Neural cell (in vitro differentiated cells): ENCODE results near the gene GRIN1. TPM values are rescaled to one million over a fixed set of nuclear protein-coding genes. Genes with fewer than 3 reads are reported as not detected.
A peak's percentile ranks its signal among the peaks of the same experiment; 100 is the strongest.

Experiments used
- H2AFZ ChIP-seq: fragments of 200-600, 300-800 bp; sonication (generic), shearing (Covaris generic); 2 replicates; pipeline ENCODE4 v1.6.0; 2014; ENCODE audit warnings: low read depth, mild to moderate bottlenecking, antibody characterized with exemption, low read length, moderate library complexity
- H3F3A ChIP-seq: fragments of 200-600 bp; shearing (Covaris generic); 2 replicates; pipeline ENCODE4 v1.6.1; 2016; ENCODE audit warnings: mild to moderate bottlenecking, moderate library complexity, mixed read lengths, antibody characterized with exemption, low read length; ENCODE audit not compliant: insufficient read depth, poor library complexity, severe bottlenecking
- H3K27ac ChIP-seq: fragments of 200-600, 300-800 bp; sonication (generic), shearing (Covaris generic); 2 replicates; pipeline ENCODE4 v1.5.1; 2014; ENCODE audit warnings: mild to moderate bottlenecking, low read length, moderate library complexity
- H3K27me3 ChIP-seq: fragments of 300-800, 200-600 bp; sonication (generic), shearing (Covaris generic); 2 replicates; pipeline ENCODE4 v1.6.0; 2014; ENCODE audit warnings: mild to moderate bottlenecking, low read depth, low read length, moderate library complexity; ENCODE audit not compliant: insufficient read depth
- H3K36me3 ChIP-seq: fragments of 300-800, 200-600 bp; sonication (generic), shearing (Covaris generic); 2 replicates; pipeline ENCODE4 v1.5.1; 2014; ENCODE audit warnings: mild to moderate bottlenecking, antibody characterized with exemption, low read length, moderate library complexity; ENCODE audit not compliant: insufficient read depth
- H3K4me2 ChIP-seq: fragments of 300-800, 200-600 bp; sonication (generic), shearing (Covaris generic); 2 replicates; pipeline ENCODE4 v1.6.0; 2014; ENCODE audit warnings: mild to moderate bottlenecking, low read length
- H3K4me3 ChIP-seq: fragments of 300-800, 200-600 bp; sonication (generic), shearing (Covaris generic); 2 replicates; pipeline ENCODE4 v1.5.1; 2014; ENCODE audit warnings: mild to moderate bottlenecking, low read length, moderate library complexity
- H3K79me2 ChIP-seq: fragments of 200-600 bp; shearing (Covaris generic); replicated peaks from 2 replicates; pipeline ENCODE4 v1.6.0; 2014; ENCODE audit warnings: mild to moderate bottlenecking, low read length, moderate library complexity; ENCODE audit not compliant: insufficient read depth
- H3K9ac ChIP-seq: fragments of 300-800, 200-600 bp; sonication (generic), shearing (Covaris generic); 2 replicates; pipeline ENCODE4 v1.6.1; 2016; ENCODE audit warnings: mild to moderate bottlenecking, low read length, mixed read lengths
- H3K9me2 ChIP-seq: fragments of 200-600 bp; shearing (Covaris generic); 2 replicates; pipeline ENCODE4 v1.6.1; 2016; ENCODE audit warnings: mild to moderate bottlenecking, low read length, mixed read lengths; ENCODE audit not compliant: insufficient read depth
- H3K9me3 ChIP-seq: fragments of 200-600, 300-800 bp; sonication (generic), shearing (Covaris generic); 2 replicates; pipeline ENCODE4 v1.6.1; 2016; ENCODE audit warnings: mild to moderate bottlenecking, mixed run types, low read length, moderate library complexity, mixed read lengths
- H4K20me1 ChIP-seq: fragments of 200-600 bp; shearing (Covaris generic); 2 replicates; pipeline ENCODE4 v1.6.1; 2016; ENCODE audit warnings: mild to moderate bottlenecking, mixed run types; ENCODE audit not compliant: insufficient read depth
- CTCF ChIP-seq: fragments of 450-650 bp; IDR thresholded peaks from 2 replicates; pipeline ENCODE4 v1.5.1; 2014; ENCODE audit warnings: antibody characterized with exemption, mild to moderate bottlenecking, moderate library complexity; ENCODE audit not compliant: poor library complexity, severe bottlenecking
- EP300 ChIP-seq: fragments of 450-650 bp; conservative IDR thresholded peaks from 2 replicates; pipeline ENCODE4 v1.6.1; 2014; ENCODE audit warnings: antibody characterized with exemption, mild to moderate bottlenecking, moderate library complexity; ENCODE audit not compliant: poor library complexity, severe bottlenecking
- EZH2 ChIP-seq: fragments of 200-600, 300-800 bp; shearing (Covaris generic), sonication (generic); IDR thresholded peaks from 2 replicates; pipeline ENCODE4 v1.6.1; 2014; ENCODE audit warnings: antibody characterized with exemption, low read length, borderline replicate concordance, mild to moderate bottlenecking; ENCODE audit not compliant: insufficient read depth, poor library complexity, severe bottlenecking
- MXI1 ChIP-seq: fragments of 450-650 bp; conservative IDR thresholded peaks from 2 replicates; pipeline ENCODE4 v1.6.1; 2014; ENCODE audit warnings: antibody characterized with exemption, mild to moderate bottlenecking; ENCODE audit not compliant: poor library complexity, severe bottlenecking
- POLR2AphosphoS5 ChIP-seq: IDR thresholded peaks from 2 replicates; pipeline ENCODE4 v1.6.1; 2012
- RAD21 ChIP-seq: fragments of 450-650 bp; conservative IDR thresholded peaks from 2 replicates; pipeline ENCODE4 v1.6.1; 2014; ENCODE audit warnings: antibody characterized with exemption, mild to moderate bottlenecking, moderate library complexity
- REST ChIP-seq: IDR thresholded peaks from 2 replicates; pipeline ENCODE4 v1.6.1; 2012; ENCODE audit warnings: borderline replicate concordance
- SMC3 ChIP-seq: fragments of 450-650 bp; conservative IDR thresholded peaks from 2 replicates; pipeline ENCODE4 v1.6.1; 2014; ENCODE audit warnings: antibody characterized with exemption, mild to moderate bottlenecking, moderate library complexity; ENCODE audit not compliant: poor library complexity
- TAF1 ChIP-seq: IDR thresholded peaks from 2 replicates; pipeline ENCODE4 v1.6.1; 2012; ENCODE audit warnings: low read depth
- polyA plus RNA-seq: library from polyadenylated mRNA; depleted of rRNA; stranded (reverse); fragments of >200 nt; gene quantifications from 2 replicates; pipeline ENCODE4 v1.2.3, GENCODE V29; 2014

GRIN1 gene
- polyA plus RNA-seq, 1 donor from 2014 or later: 0.58 TPM

GRCh38 chr9:137128862-137129455 lies 10.0 kb upstream of the GRIN1 start:
- H4K20me1 ChIP-seq: no peaks in the 10 kb centered on the region
- no peaks in the 10 kb centered on the region for H3F3A ChIP-seq
- H3K9me2 ChIP-seq: no peaks in the 10 kb centered on the region
- peak overlapping the region; percentile 79 for H3K4me2 ChIP-seq
- no peaks in the 10 kb centered on the region for H3K9me3 ChIP-seq
- H3K4me3 ChIP-seq: peak overlapping the region; percentile 95
- TF ChIP-seq CTCF (no peak), EZH2 (no peak), TAF1 (no peak), RAD21 (no peak), SMC3 (no peak), POLR2AphosphoS5 (no peak), MXI1 (no peak), REST (no peak), EP300 (no peak)
- no peaks in the 10 kb centered on the region for H3K36me3 ChIP-seq
- H3K79me2 ChIP-seq: peaks cover 19% of the 10 kb centered on the region
- peak overlapping the region; percentile 87 for H3K9ac ChIP-seq
- peak overlapping the region; percentile 85 for H3K27ac ChIP-seq
- peak overlapping the region; percentile 60 for H2AFZ ChIP-seq
- no peaks in the 10 kb centered on the region for H3K27me3 ChIP-seq

DNA sequence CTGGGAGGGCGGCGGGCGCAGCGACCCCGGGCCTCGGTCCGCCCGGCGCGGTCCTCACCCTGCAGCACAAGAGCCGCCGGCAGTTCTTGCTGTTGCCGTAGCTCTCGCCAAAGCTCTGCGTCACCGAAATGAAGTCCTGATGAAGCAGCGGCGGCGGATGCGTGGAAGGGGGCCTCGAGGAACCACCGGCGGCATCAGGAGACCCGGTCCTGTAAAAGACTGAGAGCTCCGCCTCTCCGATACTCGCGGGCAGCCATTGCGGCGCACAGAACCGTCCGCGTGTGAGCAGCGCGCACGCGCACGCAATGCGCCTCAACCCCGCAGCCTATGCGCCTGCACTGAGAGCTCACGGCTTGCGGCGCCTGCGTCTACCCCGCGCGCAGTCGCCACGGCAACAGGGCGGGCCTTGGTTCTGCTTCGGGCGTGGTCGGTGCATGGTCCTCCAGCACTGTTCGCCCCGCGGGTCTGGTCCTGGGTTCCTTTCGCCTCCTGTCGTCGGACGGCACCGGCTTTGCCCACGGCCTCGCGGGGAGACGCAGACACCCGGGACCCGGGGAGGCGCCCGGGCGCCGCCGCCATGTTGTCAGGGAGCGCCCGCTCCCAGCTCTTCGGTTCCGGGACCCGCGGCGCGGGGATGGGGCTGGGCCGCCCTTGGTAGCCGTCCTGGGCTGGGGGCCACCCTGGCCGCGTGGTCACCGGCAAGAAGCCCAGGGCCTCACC lies 9.3 kb upstream of the GRIN1 start:
- peaks cover 19% of the 10 kb centered on the region for H3K79me2 ChIP-seq
- no peaks in the 10 kb centered on the region for H3K9me3 ChIP-seq
- peak overlapping the region; percentile 85 for H3K27ac ChIP-seq
- H4K20me1 ChIP-seq: no peaks in the 10 kb centered on the region
- peak overlapping the region; percentile 95 for H3K4me3 ChIP-seq
- H3K4me2 ChIP-seq: no peak overlapping the region
- peak overlapping the region; percentile 60 for H2AFZ ChIP-seq
- no peaks in the 10 kb centered on the region for H3K36me3 ChIP-seq
- H3K9me2 ChIP-seq: no peaks in the 10 kb centered on the region
- H3K27me3 ChIP-seq: peaks cover 4% of the 10 kb centered on the region
- H3F3A ChIP-seq: no peaks in the 10 kb centered on the region
- TF ChIP-seq POLR2AphosphoS5: peak; percentile 93
- peak; percentile 27 for TF ChIP-seq EP300
- TF ChIP-seq SMC3: no peak
- TF ChIP-seq RAD21: no peak
- peak; percentile 95 for TF ChIP-seq MXI1
- TF ChIP-seq TAF1: no peak
- peak; percentile 33 for TF ChIP-seq CTCF
- TF ChIP-seq REST: peak; percentile 75
- peak overlapping the region; percentile 87 for H3K9ac ChIP-seq
